Type B pancreatic cell (in vitro differentiated cells): ENCODE data around the gene AOC3. TPM values are rescaled to one million over a fixed set of nuclear protein-coding genes. Genes with fewer than 3 reads are reported as not detected.
"Not testable (repeated sequence)": the region's sequence is repeated elsewhere in the genome, so short reads cannot be mapped to it uniquely, and the experiment has no call there.

Experiments used
- DNase-seq: peaks from one replicate; pipeline ENCODE4 v3.0.0; 2021; ENCODE audit warnings: mixed read lengths; ENCODE audit not compliant: unreplicated experiment; ENCODE audit errors: extremely low spot score
- H3K27ac Mint-ChIP-seq: 2 replicates; pipeline ENCODE4 v1.8.0; 2021; ENCODE audit warnings: mild to moderate bottlenecking, mixed read lengths
- H3K27me3 Mint-ChIP-seq: 2 replicates; pipeline ENCODE4 v1.8.0; 2021; ENCODE audit warnings: mixed read lengths
- H3K36me3 Mint-ChIP-seq: 2 replicates; pipeline ENCODE4 v1.8.0; 2021; ENCODE audit warnings: mixed read lengths
- H3K4me1 Mint-ChIP-seq: one replicate; pipeline ENCODE4 v1.8.0; 2021; ENCODE audit warnings: mixed read lengths; ENCODE audit not compliant: unreplicated experiment
- H3K4me3 Mint-ChIP-seq: 2 replicates; pipeline ENCODE4 v1.8.0; 2021; ENCODE audit warnings: mild to moderate bottlenecking, mixed read lengths
- H3K9me3 Mint-ChIP-seq: 2 replicates; pipeline ENCODE4 v1.8.0; 2021; ENCODE audit warnings: mixed read lengths
- total RNA-seq: library from RNA; stranded (reverse); gene quantifications from 2 replicates; pipeline ENCODE4 v1.2.1, GENCODE V29; 2021; ENCODE audit warnings: low replicate concordance
- TF ChIP-seq, protein P1 (sequence below): fragments of 200-600 bp; sonication (generic); conservative IDR thresholded peaks from 2 replicates; pipeline ENCODE4 v1.5.0; 2021; ENCODE audit warnings: antibody characterized with exemption, mild to moderate bottlenecking

AOC3 gene
- total RNA-seq, 1 donor from 2014 or later: 1.5 TPM

DNA sequence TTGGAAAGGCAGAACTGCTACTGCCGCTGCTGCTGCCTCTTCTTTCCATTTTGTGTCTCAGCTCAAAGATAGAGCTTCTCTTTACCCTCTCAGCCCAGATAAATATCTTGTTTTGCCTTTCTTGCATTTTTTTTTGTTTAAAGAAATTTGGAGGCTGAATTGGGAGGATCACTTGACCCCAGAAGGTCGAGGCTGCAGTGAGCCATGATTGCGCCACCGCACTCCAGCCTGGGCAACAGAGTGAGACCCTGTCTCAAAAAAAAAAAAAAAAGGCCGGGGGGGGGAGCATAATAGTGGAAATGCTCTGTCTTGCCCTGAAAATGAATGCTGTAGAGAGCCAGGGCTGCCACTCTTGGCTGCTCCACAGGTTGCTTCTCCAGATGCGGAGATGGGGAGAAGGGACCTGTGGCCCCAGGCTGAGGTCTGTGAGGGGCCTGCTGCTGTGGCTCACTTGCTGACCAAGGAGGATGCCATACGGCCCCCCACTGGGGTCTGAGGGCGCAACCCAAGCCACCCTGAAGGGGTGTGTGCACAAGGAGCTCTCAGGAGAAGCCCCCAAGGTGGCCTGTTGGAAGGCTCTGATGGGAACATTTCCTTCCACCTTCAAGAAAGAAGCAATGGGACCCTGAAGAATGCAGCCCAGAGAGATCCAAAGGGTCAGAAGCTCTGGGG is 28.1 kb downstream of the AOC3 start:
- Mint-ChIP-seq H3K36me3 (no peaks in the 10 kb centered on the region), H3K27me3 (peaks cover 43% of the 10 kb centered on the region), H3K4me3 (no peak overlapping the region), H3K4me1 (no peaks in the 10 kb centered on the region), H3K27ac (no peak overlapping the region), H3K9me3 (no peaks in the 10 kb centered on the region)
- TF ChIP-seq, protein P1, sequence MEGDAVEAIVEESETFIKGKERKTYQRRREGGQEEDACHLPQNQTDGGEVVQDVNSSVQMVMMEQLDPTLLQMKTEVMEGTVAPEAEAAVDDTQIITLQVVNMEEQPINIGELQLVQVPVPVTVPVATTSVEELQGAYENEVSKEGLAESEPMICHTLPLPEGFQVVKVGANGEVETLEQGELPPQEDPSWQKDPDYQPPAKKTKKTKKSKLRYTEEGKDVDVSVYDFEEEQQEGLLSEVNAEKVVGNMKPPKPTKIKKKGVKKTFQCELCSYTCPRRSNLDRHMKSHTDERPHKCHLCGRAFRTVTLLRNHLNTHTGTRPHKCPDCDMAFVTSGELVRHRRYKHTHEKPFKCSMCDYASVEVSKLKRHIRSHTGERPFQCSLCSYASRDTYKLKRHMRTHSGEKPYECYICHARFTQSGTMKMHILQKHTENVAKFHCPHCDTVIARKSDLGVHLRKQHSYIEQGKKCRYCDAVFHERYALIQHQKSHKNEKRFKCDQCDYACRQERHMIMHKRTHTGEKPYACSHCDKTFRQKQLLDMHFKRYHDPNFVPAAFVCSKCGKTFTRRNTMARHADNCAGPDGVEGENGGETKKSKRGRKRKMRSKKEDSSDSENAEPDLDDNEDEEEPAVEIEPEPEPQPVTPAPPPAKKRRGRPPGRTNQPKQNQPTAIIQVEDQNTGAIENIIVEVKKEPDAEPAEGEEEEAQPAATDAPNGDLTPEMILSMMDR: no peak
- no peak for DNase-seq

DNA sequence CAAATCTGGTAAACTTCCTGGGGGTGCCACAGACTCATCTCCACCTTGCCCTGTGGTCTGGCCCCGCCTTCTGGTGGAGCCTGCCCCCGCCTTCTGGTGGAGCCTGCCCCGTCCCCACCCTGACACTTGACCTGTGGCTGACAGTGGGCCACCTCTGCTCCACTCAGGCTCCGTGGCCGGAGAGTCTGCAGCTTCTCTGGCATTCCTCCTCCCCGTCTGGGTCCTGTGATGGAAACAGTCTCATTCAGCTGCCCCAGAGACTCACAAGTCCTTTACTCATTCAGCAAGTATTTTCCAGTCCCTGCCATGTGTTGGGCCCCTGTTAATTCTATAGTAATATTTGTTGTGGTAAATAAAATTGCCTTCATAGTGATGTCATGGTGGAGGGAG is 28.6 kb downstream of the AOC3 start:
- H3K4me1 Mint-ChIP-seq: no peaks in the 10 kb centered on the region
- no peaks in the 10 kb centered on the region for H3K9me3 Mint-ChIP-seq
- peaks cover 43% of the 10 kb centered on the region for H3K27me3 Mint-ChIP-seq
- H3K36me3 Mint-ChIP-seq: no peaks in the 10 kb centered on the region
- no peak for DNase-seq
- H3K27ac Mint-ChIP-seq: no peak overlapping the region
- no peak overlapping the region for H3K4me3 Mint-ChIP-seq
- TF ChIP-seq, protein P1: no peak

- H3K9me3 Mint-ChIP-seq: no peaks in the 10 kb centered on the region
- no peaks in the 10 kb centered on the region for H3K4me1 Mint-ChIP-seq
- peaks cover 40% of the 10 kb centered on the region for H3K27me3 Mint-ChIP-seq
- DNase-seq: no peak
- no peaks in the 10 kb centered on the region for H3K36me3 Mint-ChIP-seq
- no peak overlapping the region for H3K27ac Mint-ChIP-seq
- TF ChIP-seq, protein P1: no peak
- H3K4me3 Mint-ChIP-seq: no peak overlapping the region
Measured at GRCh38 chr17:42880776-42881310, 29.8 kb downstream of the AOC3 start.

- not testable (repeated sequence) for H3K36me3 Mint-ChIP-seq, DNase-seq, H3K27ac Mint-ChIP-seq, H3K4me3 Mint-ChIP-seq, H3K4me1 Mint-ChIP-seq, H3K9me3 Mint-ChIP-seq
- H3K27me3 Mint-ChIP-seq: peaks cover 38% of the 10 kb centered on the region
Measured at GRCh38 chr17:42881706-42882105, 30.7 kb downstream of the AOC3 start.

DNA sequence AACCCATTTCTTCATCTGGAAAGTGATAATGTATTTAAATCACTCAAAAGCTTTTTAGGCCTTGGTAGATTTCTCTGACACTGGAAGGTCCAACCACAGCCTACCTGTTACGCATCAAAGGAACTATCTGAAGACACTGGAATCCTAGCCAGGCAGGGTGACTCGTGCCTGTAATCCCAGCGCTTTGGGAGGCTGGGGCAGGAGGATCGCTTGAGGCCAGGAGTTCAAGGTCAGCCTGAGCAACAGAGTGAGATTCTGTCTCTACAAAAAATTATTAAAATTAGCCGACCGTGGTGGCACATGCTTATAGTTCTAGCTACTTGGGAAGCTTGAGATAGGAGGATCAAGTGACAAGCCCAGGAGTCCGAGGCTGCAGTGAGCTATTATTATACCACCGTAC is 31.2 kb downstream of the AOC3 start:
- no peak for DNase-seq
- no peaks in the 10 kb centered on the region for H3K9me3 Mint-ChIP-seq
- no peaks in the 10 kb centered on the region for H3K4me1 Mint-ChIP-seq
- TF ChIP-seq, protein P1: no peak
- peaks cover 34% of the 10 kb centered on the region for H3K27me3 Mint-ChIP-seq
- H3K4me3 Mint-ChIP-seq: no peak overlapping the region
- no peak overlapping the region for H3K27ac Mint-ChIP-seq
- H3K36me3 Mint-ChIP-seq: no peaks in the 10 kb centered on the region

- H3K9me3 Mint-ChIP-seq: no peaks in the 10 kb centered on the region
- no peak overlapping the region for H3K27ac Mint-ChIP-seq
- TF ChIP-seq, protein P1: no peak
- peaks cover 16% of the 10 kb centered on the region for H3K27me3 Mint-ChIP-seq
- H3K4me1 Mint-ChIP-seq: no peaks in the 10 kb centered on the region
- no peaks in the 10 kb centered on the region for H3K36me3 Mint-ChIP-seq
- no peak overlapping the region for H3K4me3 Mint-ChIP-seq
- no peak for DNase-seq
Measured at GRCh38 chr17:42883802-42884558, 33.0 kb downstream of the AOC3 start.

DNA sequence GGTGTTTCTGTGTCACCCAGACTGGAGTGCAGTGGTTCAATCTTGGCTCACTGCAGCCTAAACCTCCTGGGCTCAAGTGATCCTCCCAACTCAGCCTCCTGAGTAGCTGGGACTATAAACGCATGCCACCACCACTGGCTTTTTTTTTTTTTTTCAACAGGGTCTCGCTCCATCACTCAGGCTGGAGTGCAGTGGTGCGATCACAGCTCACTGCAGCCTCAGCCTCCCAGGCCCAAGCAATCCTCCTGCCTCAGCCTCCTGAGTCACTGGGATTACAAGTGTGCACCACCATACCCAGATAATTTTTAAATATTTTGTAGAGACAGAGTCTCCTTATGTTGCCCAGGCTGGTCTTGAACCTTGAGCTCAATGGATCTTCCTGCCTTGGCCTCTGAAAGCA is 34.8 kb downstream of the AOC3 start:
- H3K4me1 Mint-ChIP-seq, H3K36me3 Mint-ChIP-seq, H3K27me3 Mint-ChIP-seq, H3K27ac Mint-ChIP-seq, H3K9me3 Mint-ChIP-seq, H3K4me3 Mint-ChIP-seq, DNase-seq: not testable (repeated sequence)
